ENCODE measurements around the gene KIF13A. TPM values are rescaled to one million over a fixed set of nuclear protein-coding genes. Genes with fewer than 3 reads are reported as not detected.

Gene KIF13A
- total RNA-seq, 4 donors from 2014 or later, result 14.9 to 66.9 (median 37.3) TPM

GRCh38 chr6:17932330-17932852 is 55.0 kb downstream of the KIF13A start:
- H3K27me3 ChIP-seq, result no peaks in the 10 kb centered on the region
- H3K4me3 ChIP-seq, result no peak overlapping the region
- no peaks in the 10 kb centered on the region for H3K36me3 ChIP-seq
- H3K27ac ChIP-seq, result peak overlapping the region; percentile 42 to 61
- DNase-seq, result peak; percentile 42 to 43
- intact Hi-C loops (cut with DNase I; ENCODE audit: low total_unique reads), result no loop called here
- TF ChIP-seq CTCF (IDR thresholded peaks at IDR 0.05) (no peak), POLR2A (IDR thresholded peaks at IDR 0.05) (no peak)
- H3K4me1 ChIP-seq, result peaks cover 11 to 12% of the 10 kb centered on the region in 2 donors
- no peaks in the 10 kb centered on the region for H3K9me3 ChIP-seq

- no peaks in the 10 kb centered on the region for H3K36me3 ChIP-seq
- no peak for DNase-seq
- no peak overlapping the region for H3K4me3 ChIP-seq
- peaks cover 11 to 12% of the 10 kb centered on the region in 2 donors for H3K4me1 ChIP-seq
- intact Hi-C loops (cut with DNase I; ENCODE audit: low total_unique reads), result no loop called here
- H3K9me3 ChIP-seq, result no peaks in the 10 kb centered on the region
- no peaks in the 10 kb centered on the region for H3K27me3 ChIP-seq
- TF ChIP-seq POLR2A (IDR thresholded peaks at IDR 0.05), result no peak
- TF ChIP-seq CTCF (IDR thresholded peaks at IDR 0.05), result no peak
- peak overlapping the region in 1 of 2 donors; percentile 61 for H3K27ac ChIP-seq
These were observed 56.2 kb downstream of the KIF13A start for GRCh38 chr6:17931227-17931626.

GRCh38 chr6:17930321-17930993 is 57.0 kb downstream of the KIF13A start:
- no peaks in the 10 kb centered on the region for H3K9me3 ChIP-seq
- H3K27me3 ChIP-seq, result no peaks in the 10 kb centered on the region
- TF ChIP-seq CTCF (IDR thresholded peaks at IDR 0.05), result no peak
- TF ChIP-seq POLR2A (IDR thresholded peaks at IDR 0.05), result no peak
- DNase-seq, result peak in 1 of 2 donors; percentile 30
- H3K36me3 ChIP-seq, result no peaks in the 10 kb centered on the region
- H3K27ac ChIP-seq, result peak overlapping the region; percentile 25 to 61
- no peak overlapping the region for H3K4me3 ChIP-seq
- H3K4me1 ChIP-seq, result peaks cover 8 to 12% of the 10 kb centered on the region in 2 donors
- intact Hi-C loops (cut with DNase I; ENCODE audit: low total_unique reads), result no loop called here

GRCh38 chr6:17928514-17929430 is 58.7 kb downstream of the KIF13A start:
- H3K4me1 ChIP-seq, result peaks cover 8 to 12% of the 10 kb centered on the region in 2 donors
- no peaks in the 10 kb centered on the region for H3K27me3 ChIP-seq
- peak overlapping the region in 1 of 2 donors; percentile 61 for H3K27ac ChIP-seq
- DNase-seq, result no peak
- TF ChIP-seq CTCF (IDR thresholded peaks at IDR 0.05), result no peak
- TF ChIP-seq POLR2A (IDR thresholded peaks at IDR 0.05), result no peak
- H3K9me3 ChIP-seq, result no peaks in the 10 kb centered on the region
- intact Hi-C loops (cut with DNase I; ENCODE audit: low total_unique reads), result no loop called here
- no peaks in the 10 kb centered on the region for H3K36me3 ChIP-seq
- no peak overlapping the region for H3K4me3 ChIP-seq
